ENCODE data around the gene RACK1. TPM values are rescaled to one million over a fixed set of nuclear protein-coding genes. Genes with fewer than 3 reads are reported as not detected.

The RACK1 gene
- total and polyA plus RNA-seq, 2 experiments from 2014 or later, result 2,372 to 4,798 TPM

- no peaks in the 10 kb centered on the region; the same call in 1 of the 2 replicates for H4K20me1 ChIP-seq (replicated peaks; ENCODE audit: insufficient read depth)
- peak overlapping the region; percentile 66 for H3K4me3 ChIP-seq
- peaks cover 56% of the 10 kb centered on the region for H3K27me3 Mint-ChIP-seq (ENCODE audit: insufficient read depth, low read depth, poor library complexity)
- peak overlapping the region; percentile 82 for H3K4me2 ChIP-seq
- H3F3A ChIP-seq (replicated peaks; ENCODE audit: low read depth), result peaks cover 10% of the 10 kb centered on the region
- no peaks in the 10 kb centered on the region for H3K9me2 ChIP-seq (ENCODE audit: insufficient read depth)
- ATAC-seq (peak; percentile 2), DNase-seq (ENCODE audit: low spot score) (no peak)
- H3K27me3 ChIP-seq (ENCODE audit: insufficient read depth), result no peaks in the 10 kb centered on the region; the same call in 1 of the 2 replicates
- peak overlapping the region; percentile 99 for H3K4me3 Mint-ChIP-seq
- peak overlapping the region; percentile 93 for H3K27ac Mint-ChIP-seq
- H3K36me3 Mint-ChIP-seq (ENCODE audit: low read depth), result peaks cover 17% of the 10 kb centered on the region; the same call in 2 of the 3 replicates
- TF ChIP-seq ZNF114 (CRISPR knock-in tag; IDR thresholded peaks at IDR 0.05) (no peak), JUNB (IDR thresholded peaks at IDR 0.05; ENCODE audit: unreplicated experiment) (no peak), CREB1 (CRISPR knock-in tag; IDR thresholded peaks at IDR 0.05; ENCODE audit: low read depth) (no peak), STAT1 (IDR thresholded peaks at IDR 0.05; ENCODE audit: unreplicated experiment) (no peak), EZH2 (IDR thresholded peaks at IDR 0.05; ENCODE audit: low read depth, unreplicated experiment) (no peak), EZH2phosphoT487 (IDR thresholded peaks at IDR 0.05; ENCODE audit: unreplicated experiment) (no peak), CTCF (conservative IDR thresholded peaks at IDR 0.05; ENCODE audit: low read depth in 2 of 2) (no peak), ZNF331 (CRISPR knock-in tag; IDR thresholded peaks at IDR 0.05; ENCODE audit: low read depth) (no peak), ETS1 (IDR thresholded peaks at IDR 0.05) (no peak), POLR2AphosphoS5 (IDR thresholded peaks at IDR 0.05; ENCODE audit: low read depth) (no peak), NANOG (IDR thresholded peaks at IDR 0.05; ENCODE audit: borderline replicate concordance) (no peak)
- TF ChIP-seq, protein P1, sequence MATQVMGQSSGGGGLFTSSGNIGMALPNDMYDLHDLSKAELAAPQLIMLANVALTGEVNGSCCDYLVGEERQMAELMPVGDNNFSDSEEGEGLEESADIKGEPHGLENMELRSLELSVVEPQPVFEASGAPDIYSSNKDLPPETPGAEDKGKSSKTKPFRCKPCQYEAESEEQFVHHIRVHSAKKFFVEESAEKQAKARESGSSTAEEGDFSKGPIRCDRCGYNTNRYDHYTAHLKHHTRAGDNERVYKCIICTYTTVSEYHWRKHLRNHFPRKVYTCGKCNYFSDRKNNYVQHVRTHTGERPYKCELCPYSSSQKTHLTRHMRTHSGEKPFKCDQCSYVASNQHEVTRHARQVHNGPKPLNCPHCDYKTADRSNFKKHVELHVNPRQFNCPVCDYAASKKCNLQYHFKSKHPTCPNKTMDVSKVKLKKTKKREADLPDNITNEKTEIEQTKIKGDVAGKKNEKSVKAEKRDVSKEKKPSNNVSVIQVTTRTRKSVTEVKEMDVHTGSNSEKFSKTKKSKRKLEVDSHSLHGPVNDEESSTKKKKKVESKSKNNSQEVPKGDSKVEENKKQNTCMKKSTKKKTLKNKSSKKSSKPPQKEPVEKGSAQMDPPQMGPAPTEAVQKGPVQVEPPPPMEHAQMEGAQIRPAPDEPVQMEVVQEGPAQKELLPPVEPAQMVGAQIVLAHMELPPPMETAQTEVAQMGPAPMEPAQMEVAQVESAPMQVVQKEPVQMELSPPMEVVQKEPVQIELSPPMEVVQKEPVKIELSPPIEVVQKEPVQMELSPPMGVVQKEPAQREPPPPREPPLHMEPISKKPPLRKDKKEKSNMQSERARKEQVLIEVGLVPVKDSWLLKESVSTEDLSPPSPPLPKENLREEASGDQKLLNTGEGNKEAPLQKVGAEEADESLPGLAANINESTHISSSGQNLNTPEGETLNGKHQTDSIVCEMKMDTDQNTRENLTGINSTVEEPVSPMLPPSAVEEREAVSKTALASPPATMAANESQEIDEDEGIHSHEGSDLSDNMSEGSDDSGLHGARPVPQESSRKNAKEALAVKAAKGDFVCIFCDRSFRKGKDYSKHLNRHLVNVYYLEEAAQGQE (IDR thresholded peaks at IDR 0.05; ENCODE audit: unreplicated experiment), result no peak
- TF ChIP-seq, protein P2, sequence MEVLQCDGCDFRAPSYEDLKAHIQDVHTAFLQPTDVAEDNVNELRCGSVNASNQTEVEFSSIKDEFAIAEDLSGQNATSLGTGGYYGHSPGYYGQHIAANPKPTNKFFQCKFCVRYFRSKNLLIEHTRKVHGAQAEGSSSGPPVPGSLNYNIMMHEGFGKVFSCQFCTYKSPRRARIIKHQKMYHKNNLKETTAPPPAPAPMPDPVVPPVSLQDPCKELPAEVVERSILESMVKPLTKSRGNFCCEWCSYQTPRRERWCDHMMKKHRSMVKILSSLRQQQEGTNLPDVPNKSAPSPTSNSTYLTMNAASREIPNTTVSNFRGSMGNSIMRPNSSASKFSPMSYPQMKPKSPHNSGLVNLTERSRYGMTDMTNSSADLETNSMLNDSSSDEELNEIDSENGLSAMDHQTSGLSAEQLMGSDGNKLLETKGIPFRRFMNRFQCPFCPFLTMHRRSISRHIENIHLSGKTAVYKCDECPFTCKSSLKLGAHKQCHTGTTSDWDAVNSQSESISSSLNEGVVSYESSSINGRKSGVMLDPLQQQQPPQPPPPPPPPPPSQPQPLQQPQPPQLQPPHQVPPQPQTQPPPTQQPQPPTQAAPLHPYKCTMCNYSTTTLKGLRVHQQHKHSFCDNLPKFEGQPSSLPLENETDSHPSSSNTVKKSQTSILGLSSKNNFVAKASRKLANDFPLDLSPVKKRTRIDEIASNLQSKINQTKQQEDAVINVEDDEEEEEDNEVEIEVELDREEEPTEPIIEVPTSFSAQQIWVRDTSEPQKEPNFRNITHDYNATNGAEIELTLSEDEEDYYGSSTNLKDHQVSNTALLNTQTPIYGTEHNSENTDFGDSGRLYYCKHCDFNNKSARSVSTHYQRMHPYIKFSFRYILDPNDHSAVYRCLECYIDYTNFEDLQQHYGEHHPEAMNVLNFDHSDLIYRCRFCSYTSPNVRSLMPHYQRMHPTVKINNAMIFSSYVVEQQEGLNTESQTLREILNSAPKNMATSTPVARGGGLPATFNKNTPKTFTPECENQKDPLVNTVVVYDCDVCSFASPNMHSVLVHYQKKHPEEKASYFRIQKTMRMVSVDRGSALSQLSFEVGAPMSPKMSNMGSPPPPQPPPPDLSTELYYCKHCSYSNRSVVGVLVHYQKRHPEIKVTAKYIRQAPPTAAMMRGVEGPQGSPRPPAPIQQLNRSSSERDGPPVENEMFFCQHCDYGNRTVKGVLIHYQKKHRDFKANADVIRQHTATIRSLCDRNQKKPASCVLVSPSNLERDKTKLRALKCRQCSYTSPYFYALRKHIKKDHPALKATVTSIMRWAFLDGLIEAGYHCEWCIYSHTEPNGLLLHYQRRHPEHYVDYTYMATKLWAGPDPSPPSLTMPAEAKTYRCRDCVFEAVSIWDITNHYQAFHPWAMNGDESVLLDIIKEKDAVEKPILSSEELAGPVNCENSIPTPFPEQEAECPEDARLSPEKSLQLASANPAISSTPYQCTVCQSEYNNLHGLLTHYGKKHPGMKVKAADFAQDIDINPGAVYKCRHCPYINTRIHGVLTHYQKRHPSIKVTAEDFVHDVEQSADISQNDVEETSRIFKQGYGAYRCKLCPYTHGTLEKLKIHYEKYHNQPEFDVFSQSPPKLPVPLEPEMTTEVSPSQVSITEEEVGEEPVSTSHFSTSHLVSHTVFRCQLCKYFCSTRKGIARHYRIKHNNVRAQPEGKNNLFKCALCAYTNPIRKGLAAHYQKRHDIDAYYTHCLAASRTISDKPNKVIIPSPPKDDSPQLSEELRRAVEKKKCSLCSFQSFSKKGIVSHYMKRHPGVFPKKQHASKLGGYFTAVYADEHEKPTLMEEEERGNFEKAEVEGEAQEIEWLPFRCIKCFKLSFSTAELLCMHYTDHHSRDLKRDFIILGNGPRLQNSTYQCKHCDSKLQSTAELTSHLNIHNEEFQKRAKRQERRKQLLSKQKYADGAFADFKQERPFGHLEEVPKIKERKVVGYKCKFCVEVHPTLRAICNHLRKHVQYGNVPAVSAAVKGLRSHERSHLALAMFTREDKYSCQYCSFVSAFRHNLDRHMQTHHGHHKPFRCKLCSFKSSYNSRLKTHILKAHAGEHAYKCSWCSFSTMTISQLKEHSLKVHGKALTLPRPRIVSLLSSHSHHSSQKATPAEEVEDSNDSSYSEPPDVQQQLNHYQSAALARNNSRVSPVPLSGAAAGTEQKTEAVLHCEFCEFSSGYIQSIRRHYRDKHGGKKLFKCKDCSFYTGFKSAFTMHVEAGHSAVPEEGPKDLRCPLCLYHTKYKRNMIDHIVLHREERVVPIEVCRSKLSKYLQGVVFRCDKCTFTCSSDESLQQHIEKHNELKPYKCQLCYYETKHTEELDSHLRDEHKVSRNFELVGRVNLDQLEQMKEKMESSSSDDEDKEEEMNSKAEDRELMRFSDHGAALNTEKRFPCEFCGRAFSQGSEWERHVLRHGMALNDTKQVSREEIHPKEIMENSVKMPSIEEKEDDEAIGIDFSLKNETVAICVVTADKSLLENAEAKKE (CRISPR knock-in tag; IDR thresholded peaks at IDR 0.05), result no peak
- H3K4me1 ChIP-seq (ENCODE audit: insufficient read depth), result peaks cover 12% of the 10 kb centered on the region; the same call in 1 of the 2 replicates
- no peak overlapping the region for H3K27ac ChIP-seq (ENCODE audit: low read depth)
- H2AFZ ChIP-seq, result 0 out of 2 replicates have a peak overlapping the region, but pooled peaks have one; percentile 24
- peaks cover 25% of the 10 kb centered on the region for H3K79me2 ChIP-seq (replicated peaks; ENCODE audit: insufficient read depth)
- peaks cover 16% of the 10 kb centered on the region for H3K9me3 Mint-ChIP-seq
- peaks cover 22% of the 10 kb centered on the region for H3K4me1 Mint-ChIP-seq
- peaks cover 7% of the 10 kb centered on the region; the same call in 1 of the 2 replicates for H3K36me3 ChIP-seq (ENCODE audit: insufficient read depth)
Observed at GRCh38 chr5:181222630-181223057, 21.1 kb downstream of the RACK1 start.

Measured in GM23338 (cell line).